ENCODE measurements around the gene SLC9A3. TPM values are rescaled to one million over a fixed set of nuclear protein-coding genes. Genes with fewer than 3 reads are reported as not detected.

The SLC9A3 gene
- total RNA-seq, 2 experiments from 2014 or later, result 2.3 to 2.5 TPM

GRCh38 chr5:435961-436640, 88.1 kb downstream of the SLC9A3 start:
- H3K4me3 Mint-ChIP-seq, result no peak overlapping the region
- H3K27me3 Mint-ChIP-seq, result peaks cover 3% of the 10 kb centered on the region
- H3K4me1 ChIP-seq (ENCODE audit: insufficient read depth, low read length), result no peaks in the 10 kb centered on the region
- intact Hi-C loops (cut with DNase I, micrococcal nuclease), result no loop called here
- peaks cover 0 to 4% of the 10 kb centered on the region in 2 experiments for H3K27me3 ChIP-seq (ENCODE audit: control insufficient read depth in 1 of 2, insufficient read depth in 2 of 2, low read length in 2 of 2)
- H3K4me3 ChIP-seq (ENCODE audit: low read length), result no peak overlapping the region
- H3K27ac Mint-ChIP-seq, result no peak overlapping the region
- no peaks in the 10 kb centered on the region for H3K9me3 Mint-ChIP-seq
- H3K27ac ChIP-seq (ENCODE audit: low read depth in 1 of 2, low read length in 2 of 2), result no peak overlapping the region
- H3K9me3 ChIP-seq (ENCODE audit: control insufficient read depth in 1 of 2, insufficient read depth in 1 of 2, low read length in 2 of 2), result no peaks in the 10 kb centered on the region
- no peaks in the 10 kb centered on the region for H3K36me3 ChIP-seq (ENCODE audit: insufficient read depth, low read length)
- no peaks in the 10 kb centered on the region for H3K36me3 Mint-ChIP-seq (ENCODE audit: low read depth)
- ChIA-PET POLR2A (no interaction called here), CTCF (no interaction called here)
- H3K4me1 Mint-ChIP-seq (ENCODE audit: low read depth), result no peaks in the 10 kb centered on the region
- ATAC-seq (ENCODE audit: poor library complexity) (no peak), DNase-seq (peak in 1 of 14 experiments; percentile 31)
- TF ChIP-seq CTCF (IDR thresholded peaks at IDR 0.05), result no peak

- DNase-seq, result no peak
- H3K27ac ChIP-seq (ENCODE audit: low read depth in 1 of 2, low read length in 2 of 2), result no peak overlapping the region
Measured at GRCh38 chr5:435156-435790, 89.0 kb downstream of the SLC9A3 start.

GRCh38 chr5:434443-435146, 89.7 kb downstream of the SLC9A3 start:
- Mint-ChIP-seq H3K27me3 (peaks cover 8% of the 10 kb centered on the region), H3K36me3 (ENCODE audit: low read depth) (no peaks in the 10 kb centered on the region), H3K9me3 (no peaks in the 10 kb centered on the region), H3K4me3 (no peak overlapping the region), H3K4me1 (ENCODE audit: low read depth) (no peaks in the 10 kb centered on the region), H3K27ac (no peak overlapping the region)
- no peak overlapping the region for H3K27ac ChIP-seq (ENCODE audit: low read depth in 1 of 2, low read length in 2 of 2)
- DNase-seq (peak in 1 of 14 experiments; percentile 7), ATAC-seq (ENCODE audit: poor library complexity) (no peak)
- peaks cover 0 to 4% of the 10 kb centered on the region in 2 experiments for H3K27me3 ChIP-seq (ENCODE audit: control insufficient read depth in 1 of 2, insufficient read depth in 2 of 2, low read length in 2 of 2)
- H3K9me3 ChIP-seq (ENCODE audit: control insufficient read depth in 1 of 2, insufficient read depth in 1 of 2, low read length in 2 of 2), result no peaks in the 10 kb centered on the region
- CTCF ChIA-PET, result no interaction called here
- H3K4me1 ChIP-seq (ENCODE audit: insufficient read depth, low read length), result no peaks in the 10 kb centered on the region
- intact Hi-C loops (cut with DNase I, micrococcal nuclease), result no loop called here
- POLR2A ChIA-PET, result no interaction called here
- TF ChIP-seq CTCF (IDR thresholded peaks at IDR 0.05), result no peak
- no peak overlapping the region for H3K4me3 ChIP-seq (ENCODE audit: low read length)
- H3K36me3 ChIP-seq (ENCODE audit: insufficient read depth, low read length), result no peaks in the 10 kb centered on the region

More at GRCh38 chr5:435156-435790, 89.0 kb downstream of the SLC9A3 start:
- Histone ChIP-seq H3K27me3 (ENCODE audit: control insufficient read depth in 1 of 2, insufficient read depth in 2 of 2, low read length in 2 of 2) (peaks cover 0 to 4% of the 10 kb centered on the region in 2 experiments), H3K4me1 (ENCODE audit: insufficient read depth, low read length) (no peaks in the 10 kb centered on the region), H3K4me3 (ENCODE audit: low read length) (no peak overlapping the region), H3K9me3 (ENCODE audit: control insufficient read depth in 1 of 2, insufficient read depth in 1 of 2, low read length in 2 of 2) (no peaks in the 10 kb centered on the region), H3K36me3 (ENCODE audit: insufficient read depth, low read length) (no peaks in the 10 kb centered on the region)
- Mint-ChIP-seq H3K9me3 (no peaks in the 10 kb centered on the region), H3K4me3 (no peak overlapping the region), H3K27me3 (peaks cover 3% of the 10 kb centered on the region), H3K4me1 (ENCODE audit: low read depth) (no peaks in the 10 kb centered on the region), H3K27ac (no peak overlapping the region), H3K36me3 (ENCODE audit: low read depth) (no peaks in the 10 kb centered on the region)
- ChIA-PET CTCF (no interaction called here), POLR2A (no interaction called here)
- intact Hi-C loops (cut with DNase I, micrococcal nuclease), result no loop called here
- no peak for TF ChIP-seq CTCF (IDR thresholded peaks at IDR 0.05)
- ATAC-seq (ENCODE audit: poor library complexity), result no peak
